ENCODE measurements around the gene MCC.

MCC gene

DNA sequence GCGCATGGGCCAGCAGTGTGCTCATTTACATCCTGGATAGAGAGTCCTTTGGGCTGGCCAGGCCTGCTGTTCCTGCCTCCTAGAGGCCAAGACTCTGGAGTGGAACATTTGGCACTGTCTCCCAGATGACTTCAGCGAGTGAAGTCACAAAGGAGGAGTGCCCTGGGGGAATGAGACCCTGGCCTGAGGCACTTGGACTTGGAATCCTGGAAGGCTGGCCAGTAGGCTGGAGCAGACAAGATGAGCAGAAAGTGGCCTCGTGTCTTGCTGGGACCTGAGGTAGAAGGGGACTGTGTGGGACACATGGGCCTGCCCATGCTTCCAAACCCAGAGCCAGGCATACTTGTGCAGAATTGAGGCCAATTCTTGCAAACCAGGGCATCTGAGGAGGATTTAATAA is 53.4 kb downstream of the MCC start, which contains the start of gene TSSK1B:
Gene TSSK1B, minus strand, starts transcription at position 101 of the 400 bp plus-strand sequence. CDS start 150 bp downstream, outside the sequence.
- Mint-ChIP-seq H3K27ac (no peak within 1 kb of the TSS), H3K4me1 (peaks cover 10% of the 10 kb centered on the region), H3K4me3 (no peak within 1 kb of the TSS), H3K27me3 (ENCODE audit: low read depth, poor library complexity) (peaks cover 15% of the 10 kb centered on the region), H3K36me3 (ENCODE audit: low read depth) (no peaks in the 10 kb centered on the region), H3K9me3 (no peaks in the 10 kb centered on the region)
- TF ChIP-seq, protein P1, sequence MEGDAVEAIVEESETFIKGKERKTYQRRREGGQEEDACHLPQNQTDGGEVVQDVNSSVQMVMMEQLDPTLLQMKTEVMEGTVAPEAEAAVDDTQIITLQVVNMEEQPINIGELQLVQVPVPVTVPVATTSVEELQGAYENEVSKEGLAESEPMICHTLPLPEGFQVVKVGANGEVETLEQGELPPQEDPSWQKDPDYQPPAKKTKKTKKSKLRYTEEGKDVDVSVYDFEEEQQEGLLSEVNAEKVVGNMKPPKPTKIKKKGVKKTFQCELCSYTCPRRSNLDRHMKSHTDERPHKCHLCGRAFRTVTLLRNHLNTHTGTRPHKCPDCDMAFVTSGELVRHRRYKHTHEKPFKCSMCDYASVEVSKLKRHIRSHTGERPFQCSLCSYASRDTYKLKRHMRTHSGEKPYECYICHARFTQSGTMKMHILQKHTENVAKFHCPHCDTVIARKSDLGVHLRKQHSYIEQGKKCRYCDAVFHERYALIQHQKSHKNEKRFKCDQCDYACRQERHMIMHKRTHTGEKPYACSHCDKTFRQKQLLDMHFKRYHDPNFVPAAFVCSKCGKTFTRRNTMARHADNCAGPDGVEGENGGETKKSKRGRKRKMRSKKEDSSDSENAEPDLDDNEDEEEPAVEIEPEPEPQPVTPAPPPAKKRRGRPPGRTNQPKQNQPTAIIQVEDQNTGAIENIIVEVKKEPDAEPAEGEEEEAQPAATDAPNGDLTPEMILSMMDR (IDR thresholded peaks at IDR 0.05) = no peak
- DNase-seq = no peak

DNA sequence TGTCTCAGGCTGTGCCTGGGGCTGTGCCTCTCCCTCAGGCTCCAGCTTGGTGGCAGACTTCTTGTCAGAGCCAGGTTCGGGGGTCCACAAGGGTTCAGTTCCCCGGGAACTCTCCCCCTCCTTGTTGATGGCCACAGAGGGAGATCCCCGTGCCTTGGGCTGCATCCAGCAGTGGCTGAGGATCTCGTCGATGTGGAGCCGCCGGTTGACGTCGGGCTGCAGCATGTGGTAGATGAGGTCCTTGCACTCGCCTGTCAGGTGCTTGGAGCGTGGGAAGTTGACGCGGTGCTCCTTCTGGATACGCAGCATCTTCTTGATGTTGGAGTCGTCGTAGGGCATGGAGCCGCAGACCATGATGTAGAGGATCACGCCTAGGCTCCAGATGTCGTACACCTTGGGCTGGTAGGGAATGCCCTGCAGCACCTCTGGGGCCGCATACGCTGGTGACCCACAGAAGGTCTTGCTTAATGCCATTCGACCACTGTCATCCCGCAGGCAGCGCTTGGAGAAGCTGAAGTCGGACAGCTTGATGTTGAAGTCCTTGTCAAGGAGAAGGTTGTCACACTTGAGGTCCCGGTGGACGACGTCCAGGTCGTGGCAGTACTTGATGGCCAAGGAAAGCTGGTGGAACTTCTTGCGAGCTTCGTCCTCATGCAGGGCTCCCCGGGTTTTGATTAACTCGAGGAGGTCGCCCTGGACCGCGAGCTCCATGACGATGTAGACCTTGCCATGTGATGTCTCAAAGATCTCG is 54.2 kb downstream of the MCC start:
- Mint-ChIP-seq H3K4me1 (peaks cover 10% of the 10 kb centered on the region), H3K4me3 (no peak overlapping the region), H3K27ac (no peak overlapping the region), H3K27me3 (ENCODE audit: low read depth, poor library complexity) (peaks cover 14% of the 10 kb centered on the region), H3K36me3 (ENCODE audit: low read depth) (no peaks in the 10 kb centered on the region), H3K9me3 (no peaks in the 10 kb centered on the region)
- DNase-seq = no peak
- TF ChIP-seq, protein P1 (IDR thresholded peaks at IDR 0.05) = no peak

DNA sequence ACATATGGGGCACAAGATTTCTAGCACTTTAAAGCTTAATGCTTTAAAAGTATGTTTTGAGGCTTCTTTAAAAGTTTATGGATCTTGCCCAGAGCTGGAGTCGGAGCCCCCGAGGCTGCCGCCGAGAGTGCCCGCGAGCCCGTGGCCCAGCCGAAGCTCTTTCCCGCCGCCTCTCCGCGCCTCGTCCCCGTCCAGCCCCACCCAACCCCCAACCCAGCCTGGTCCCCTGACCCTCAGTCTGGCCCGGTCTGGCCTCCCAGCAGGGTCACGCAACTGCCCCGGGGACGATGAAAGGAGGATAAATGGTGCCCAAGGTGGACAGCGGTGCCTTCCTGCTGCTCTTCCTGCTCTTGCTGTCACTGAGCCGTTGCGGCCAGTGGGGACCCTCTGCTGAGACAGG is 55.2 kb downstream of the MCC start:
- no peaks in the 10 kb centered on the region for H3K36me3 Mint-ChIP-seq (ENCODE audit: low read depth)
- TF ChIP-seq, protein P1 (IDR thresholded peaks at IDR 0.05) = no peak
- H3K9me3 Mint-ChIP-seq = no peaks in the 10 kb centered on the region
- no peak overlapping the region for H3K4me3 Mint-ChIP-seq
- DNase-seq = no peak
- peaks cover 14% of the 10 kb centered on the region for H3K27me3 Mint-ChIP-seq (ENCODE audit: low read depth, poor library complexity)
- peaks cover 10% of the 10 kb centered on the region for H3K4me1 Mint-ChIP-seq
- no peak overlapping the region for H3K27ac Mint-ChIP-seq

DNA sequence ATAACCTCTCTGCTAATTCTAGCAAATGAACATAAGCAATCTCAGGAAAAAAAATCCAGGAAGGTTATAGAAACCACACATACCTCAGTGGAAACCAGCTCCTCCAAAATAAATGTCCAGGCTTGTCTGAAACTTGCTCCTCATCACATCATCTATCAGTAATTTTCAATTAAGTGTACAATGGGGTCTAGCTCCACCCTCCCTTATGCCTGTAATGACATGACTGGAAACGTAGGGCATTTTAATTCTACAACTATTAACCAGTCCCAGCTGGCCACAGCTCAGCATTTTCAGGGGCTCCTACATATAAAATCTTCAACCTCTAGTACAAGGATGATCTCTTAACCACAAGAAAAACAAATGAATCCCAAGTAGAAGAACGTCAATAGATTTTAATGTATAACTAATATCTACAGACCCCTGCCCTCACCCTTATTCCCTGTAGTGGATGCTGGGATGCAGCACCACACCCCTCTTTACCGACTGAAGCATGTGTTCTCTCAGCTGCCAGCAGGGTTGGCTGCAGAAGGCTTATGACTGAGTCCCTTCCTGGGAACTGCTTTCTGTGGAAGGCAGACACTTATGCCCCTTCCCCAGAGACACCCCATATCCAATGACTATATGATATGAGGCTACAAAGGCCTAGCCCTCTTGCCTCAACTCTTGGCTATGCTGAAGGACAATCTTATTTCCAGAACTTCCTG is 60.2 kb downstream of the MCC start:
- H3K36me3 Mint-ChIP-seq (ENCODE audit: low read depth) = no peaks in the 10 kb centered on the region
- H3K4me1 Mint-ChIP-seq = no peaks in the 10 kb centered on the region
- DNase-seq = no peak
- H3K4me3 Mint-ChIP-seq = no peak overlapping the region
- TF ChIP-seq, protein P1 (IDR thresholded peaks at IDR 0.05) = no peak
- no peak overlapping the region for H3K27ac Mint-ChIP-seq
- no peaks in the 10 kb centered on the region for H3K9me3 Mint-ChIP-seq
- peaks cover 2% of the 10 kb centered on the region for H3K27me3 Mint-ChIP-seq (ENCODE audit: low read depth, poor library complexity)

DNA sequence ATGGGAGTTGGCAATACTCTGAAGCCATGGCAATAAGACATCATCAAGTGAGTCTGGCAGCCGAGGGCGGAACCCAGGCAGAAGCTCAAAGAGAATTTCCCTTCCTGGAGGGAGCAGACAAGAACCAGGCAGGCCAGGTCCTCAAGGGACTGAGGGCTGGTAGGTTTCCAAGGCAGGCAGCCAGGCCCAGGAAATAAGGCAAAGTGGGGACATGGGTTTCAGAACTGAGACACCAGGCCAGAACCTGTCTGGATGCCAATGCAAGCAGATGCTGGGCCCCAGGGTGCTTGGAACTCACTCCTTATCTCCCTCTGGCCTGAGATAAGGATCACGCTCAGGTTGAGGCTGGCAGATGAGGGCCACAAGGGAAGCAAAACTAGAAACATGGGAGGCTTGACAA is 62.3 kb downstream of the MCC start:
- DNase-seq = no peak
- H3K9me3 Mint-ChIP-seq = no peaks in the 10 kb centered on the region
- H3K27ac Mint-ChIP-seq = no peak overlapping the region
- TF ChIP-seq, protein P1 (IDR thresholded peaks at IDR 0.05) = no peak
- no peaks in the 10 kb centered on the region for H3K4me1 Mint-ChIP-seq
- no peak overlapping the region for H3K4me3 Mint-ChIP-seq
- H3K36me3 Mint-ChIP-seq (ENCODE audit: low read depth) = no peaks in the 10 kb centered on the region
- H3K27me3 Mint-ChIP-seq (ENCODE audit: low read depth, poor library complexity) = peaks cover 2% of the 10 kb centered on the region
